SK-N-SH (cell line): ENCODE data around the gene ACAD11. TPM values are rescaled to one million over a fixed set of nuclear protein-coding genes. Genes with fewer than 3 reads are reported as not detected.

Source experiments
- CTCF ChIA-PET: fragments of 300-600, 350-600 bp; formaldehyde crosslinking; extraction: SDS; loops from one replicate; lab custom pipeline; 2021; lab: Yijun Ruan, JAX
- POLR2A ChIA-PET: fragments of 350-600 bp; sonication (Branson Sonifier 250); formaldehyde crosslinking; extraction: SDS; loops from one replicate; lab custom pipeline; 2020; ENCODE audit warnings: antibody characterized with exemption, inconsistent platforms; lab: Yijun Ruan, JAX
- DNase-seq: peaks from one replicate; pipeline ENCODE4 v3.0.0; 2012
- H2AFZ ChIP-seq: fragments of 200-600 bp; sonication (generic); 2 replicates; pipeline ENCODE4 v1.8.1; 2016; ENCODE audit warnings: antibody characterized with exemption, mild to moderate bottlenecking, low read depth
- H3F3A ChIP-seq: fragments of 200-600 bp; sonication (generic); replicated peaks from 2 replicates; pipeline ENCODE3; 2016; ENCODE audit warnings: antibody characterized with exemption, mild to moderate bottlenecking; ENCODE audit not compliant: insufficient read depth
- H3K27ac ChIP-seq, 2 experiments: fragments of 200-500 bp in 1 of 2; fragments of 200-600 bp in 1 of 2; sonication (Bioruptor generic) in 1 of 2; sonication (generic), shearing (Covaris generic) in 1 of 2; 2 replicates each; pipeline versions ENCODE4 v1.5.1 to v1.6.1; 2014 to 2016; ENCODE audit warnings: low read depth in 2 of 2, inconsistent platforms in 1 of 2, low read length in 1 of 2, mild to moderate bottlenecking in 1 of 2, mixed read lengths in 1 of 2
- H3K27me3 ChIP-seq: fragments of 200-600 bp; sonication (generic), shearing (Covaris generic); 2 replicates; pipeline ENCODE4 v1.6.1; 2016; ENCODE audit warnings: mixed run types; ENCODE audit not compliant: insufficient read depth
- H3K36me3 ChIP-seq, 2 experiments: fragments of 200-500 bp in 1 of 2; fragments of 200-600 bp in 1 of 2; sonication (Bioruptor generic) in 1 of 2; sonication (generic) in 1 of 2; replicated peaks in 1 of 2; 2 replicates each; pipeline versions ENCODE3 to v1.5.1; 2014 to 2016; ENCODE audit warnings: low read length in 1 of 2, mild to moderate bottlenecking in 1 of 2; ENCODE audit not compliant: insufficient read depth in 2 of 2, control insufficient read depth in 1 of 2
- H3K4me1 ChIP-seq, 2 experiments: fragments of 200-500 bp in 1 of 2; fragments of 200-600 bp in 1 of 2; sonication (Bioruptor generic) in 1 of 2; sonication (generic), shearing (Covaris generic) in 1 of 2; 2 replicates each; pipeline versions ENCODE4 v1.5.1 to v1.6.1; 2014 to 2016; ENCODE audit warnings: low read depth in 1 of 2, low read length in 1 of 2, mixed run types in 1 of 2; ENCODE audit not compliant: insufficient read depth in 2 of 2, control insufficient read depth in 1 of 2
- H3K4me2 ChIP-seq: fragments of 200-600 bp; sonication (generic), shearing (Covaris generic); 2 replicates; pipeline ENCODE4 v1.6.1; 2017; ENCODE audit warnings: mixed run types
- H3K4me3 ChIP-seq, 2 experiments: fragments of 200-500 bp in 1 of 2; fragments of 200-600 bp in 1 of 2; sonication (Bioruptor generic) in 1 of 2; sonication (generic), shearing (Covaris generic) in 1 of 2; 2 replicates each; pipeline versions ENCODE4 v1.5.1 to v1.8.1; 2014 to 2016; ENCODE audit warnings: low read depth in 2 of 2, inconsistent platforms in 1 of 2, low read length in 1 of 2, mild to moderate bottlenecking in 1 of 2, mixed read lengths in 1 of 2, moderate library complexity in 1 of 2
- H3K79me2 ChIP-seq: fragments of 200-600 bp; sonication (generic); 2 replicates; pipeline ENCODE4 v1.8.1; 2017; ENCODE audit warnings: mild to moderate bottlenecking; ENCODE audit not compliant: insufficient read depth
- H3K9ac ChIP-seq: fragments of 200-600 bp; sonication (generic); 2 replicates; pipeline ENCODE4 v1.6.1; 2017; ENCODE audit warnings: mixed run types
- H3K9me2 ChIP-seq: fragments of 200-600 bp; sonication (generic); 2 replicates; pipeline ENCODE4 v1.6.1; 2017; ENCODE audit warnings: mixed run types
- H3K9me3 ChIP-seq: fragments of 200-600 bp; sonication (generic); 2 replicates; pipeline ENCODE4 v1.6.1; 2017; ENCODE audit warnings: mixed run types, mild to moderate bottlenecking, moderate library complexity
- H4K20me1 ChIP-seq: fragments of 200-600 bp; sonication (generic); 2 replicates; pipeline ENCODE4 v1.6.1; 2017; ENCODE audit warnings: mild to moderate bottlenecking, mixed run types; ENCODE audit not compliant: insufficient read depth
- CTCF ChIP-seq: fragments of 200-600 bp; sonication (generic); IDR thresholded peaks from 2 replicates; pipeline ENCODE4 v1.6.1; 2017; ENCODE audit warnings: antibody characterized with exemption, mild to moderate bottlenecking, moderate library complexity
- ELF1 ChIP-seq: IDR thresholded peaks from 2 replicates; pipeline ENCODE4 v1.4.0; 2012
- EP300 ChIP-seq, 2 experiments: IDR thresholded peaks; 2 replicates each; pipeline versions ENCODE4 v1.4.0 to v1.6.1; 2012; ENCODE audit warnings: borderline replicate concordance in 1 of 2, low read depth in 1 of 2, low read length in 1 of 2
- EZH2phosphoT487 ChIP-seq: fragments of 200-600 bp; sonication (generic); IDR thresholded peaks from 2 replicates; pipeline ENCODE4 v1.6.1; 2017; ENCODE audit warnings: low read depth, mixed run types, mild to moderate bottlenecking, antibody characterized with exemption, moderate library complexity, borderline replicate concordance
- FOXM1 ChIP-seq: IDR thresholded peaks from 2 replicates; pipeline ENCODE4 v1.4.0; 2012; ENCODE audit warnings: low read depth, mild to moderate bottlenecking
- GABPA ChIP-seq: IDR thresholded peaks from 2 replicates; pipeline ENCODE4 v1.4.0; 2012; ENCODE audit warnings: low read depth, mild to moderate bottlenecking
- IRF3 ChIP-seq: fragments of 150-350 bp; IDR thresholded peaks from 2 replicates; pipeline ENCODE4 v1.6.1; 2016; ENCODE audit warnings: mild to moderate bottlenecking, low read depth, low read length
- MAX ChIP-seq: IDR thresholded peaks from 2 replicates; pipeline ENCODE4 v1.4.0; 2012; ENCODE audit warnings: low read depth
- NFIC ChIP-seq: IDR thresholded peaks from 2 replicates; pipeline ENCODE4 v1.4.0; 2012; ENCODE audit warnings: borderline replicate concordance
- NRF1 ChIP-seq: IDR thresholded peaks from 2 replicates; pipeline ENCODE4 v1.6.1; 2012; ENCODE audit warnings: low read depth, mild to moderate bottlenecking, low read length
- RCOR1 ChIP-seq: fragments of 150-350 bp; IDR thresholded peaks from 2 replicates; pipeline ENCODE4 v1.6.1; 2017; ENCODE audit warnings: antibody characterized with exemption, low read length
- RXRA ChIP-seq: IDR thresholded peaks from 2 replicates; pipeline ENCODE4 v1.4.0; 2012; ENCODE audit warnings: low read depth, mild to moderate bottlenecking, borderline replicate concordance
- SIN3A ChIP-seq: IDR thresholded peaks from 2 replicates; pipeline ENCODE4 v1.6.1; 2012; ENCODE audit warnings: low read depth, mild to moderate bottlenecking, low read length, moderate library complexity, borderline replicate concordance
- TAF1 ChIP-seq: IDR thresholded peaks from 2 replicates; pipeline ENCODE4 v1.6.1; 2012; ENCODE audit warnings: low read depth, mild to moderate bottlenecking, low read length, moderate library complexity, borderline replicate concordance
- TCF12 ChIP-seq: IDR thresholded peaks from 2 replicates; pipeline ENCODE4 v1.4.0; 2012
- TEAD4 ChIP-seq: IDR thresholded peaks from 2 replicates; pipeline ENCODE4 v1.4.0; 2012; ENCODE audit warnings: mild to moderate bottlenecking, borderline replicate concordance; ENCODE audit not compliant: insufficient read depth
- USF1 ChIP-seq: IDR thresholded peaks from 2 replicates; pipeline ENCODE4 v1.4.0; 2012; ENCODE audit warnings: low read depth, borderline replicate concordance
- WGBS: methylation state at CpG from one replicate; pipeline ENCODE4 v1.1.6; 2017; ENCODE audit warnings: low lambda C conversion rate; 5-methylcytosine and 5-hydroxymethylcytosine counted together
- polyA plus RNA-seq, 3 experiments: library from polyadenylated mRNA; depleted of rRNA; stranded (reverse); fragments of >200 nt; gene quantifications; 2 replicates each; pipeline ENCODE4 v1.2.3, GENCODE V29; 2012

ACAD11 gene
- polyA plus RNA-seq, 1 of the 3 experiments (the other 2 are of a cell fraction) = 16.3 TPM

- TF ChIP-seq TCF12 = no peak
- no peak for TF ChIP-seq RCOR1
- no peak for TF ChIP-seq SIN3A
- TF ChIP-seq, all 33 proteins: peak for 0
These were observed 35.8 kb upstream of the ACAD11 start (continued) for GRCh38 chr3:132695422-132695821.

GRCh38 chr3:132694991-132695390 is 35.4 kb upstream of the ACAD11 start:
- Histone ChIP-seq H3K4me3 (no peak overlapping the region), H2AFZ (no peak overlapping the region), H3K27me3 (no peaks in the 10 kb centered on the region), H3K9me3 (no peaks in the 10 kb centered on the region), H3K9ac (no peak overlapping the region), H3F3A (peaks cover 19% of the 10 kb centered on the region), H3K36me3 (peaks cover 72 to 95% of the 10 kb centered on the region in 2 experiments), H3K27ac (peak overlapping the region; percentile 11 to 19; a peak in 3 of 4 replicates), H3K4me1 (peaks cover 4% of the 10 kb centered on the region in 2 experiments; a peak in 3 of 4 replicates), H3K4me2 (no peak overlapping the region), H4K20me1 (no peaks in the 10 kb centered on the region), H3K9me2 (no peaks in the 10 kb centered on the region), H3K79me2 (no peaks in the 10 kb centered on the region)
- ChIA-PET CTCF (interaction anchor here (1.6 kb wide), 1 partner anchor 160 kb away, joined by 3 read pairs; no protein-coding TSS in a partner anchor), POLR2A (no interaction called here)
- DNase-seq = peak; percentile 39
- 36% methylated on average over 4 of the region's 4 CpGs for WGBS
- TF ChIP-seq TCF12 (peak; percentile 12; the same call in 1 of the 2 replicates), EP300 (IDR thresholded peaks at IDR 0.05; ENCODE audit: borderline replicate concordance in 1 of 2, low read depth in 1 of 2, low read length in 1 of 2) (peak in 1 of 2 experiments; percentile 21; a peak in 1 of 4 replicates), EZH2phosphoT487 (no peak), FOXM1 (no peak)
- TF ChIP-seq, all 33 proteins: peak for 2

- H4K20me1 ChIP-seq = no peaks in the 10 kb centered on the region
- TF ChIP-seq FOXM1 = no peak
- TF ChIP-seq USF1 = no peak
- TF ChIP-seq TEAD4 = no peak
- TF ChIP-seq GABPA = no peak
- TF ChIP-seq TAF1 = no peak
- no peak for TF ChIP-seq NFIC
- no peak for TF ChIP-seq MAX
- no peak for TF ChIP-seq IRF3
- TF ChIP-seq CTCF = no peak
- TF ChIP-seq NRF1 = no peak
- no peak for TF ChIP-seq ELF1
- TF ChIP-seq RXRA = no peak
- H3K9me3 ChIP-seq = no peaks in the 10 kb centered on the region
- CTCF ChIA-PET = interaction anchor here (1.1 kb wide), 1 partner anchor 154 kb away, joined by 5 read pairs; no protein-coding TSS in a partner anchor
- POLR2A ChIA-PET = no interaction called here
- 97% methylated on average over 4 of the region's 4 CpGs for WGBS
- no peaks in the 10 kb centered on the region for H3K79me2 ChIP-seq
- no peak for DNase-seq
- H3F3A ChIP-seq = peaks cover 8% of the 10 kb centered on the region
- no peak overlapping the region for H3K4me3 ChIP-seq
- no peaks in the 10 kb centered on the region for H3K27me3 ChIP-seq
- H3K9me2 ChIP-seq = no peaks in the 10 kb centered on the region
- peaks cover 0 to 4% of the 10 kb centered on the region in 2 experiments; a peak in 2 of 4 replicates for H3K4me1 ChIP-seq
- no peak overlapping the region for H3K9ac ChIP-seq
- H2AFZ ChIP-seq = no peak overlapping the region
- H3K36me3 ChIP-seq = peaks cover 83 to 96% of the 10 kb centered on the region in 2 experiments
- no peak overlapping the region for H3K27ac ChIP-seq
- H3K4me2 ChIP-seq = no peak overlapping the region
These were observed 30.4 kb upstream of the ACAD11 start for GRCh38 chr3:132690040-132690439.
